Upper lobe of left lung (tissue), 6 donors: ENCODE measurements around the gene PLA2G4B. TPM values are rescaled to one million over a fixed set of nuclear protein-coding genes. Genes with fewer than 3 reads are reported as not detected.

Source experiments
- ATAC-seq, 2 donors: fragments of 200-7000 bp; cut with Tn5 transposase; one replicate each; pipeline ENCODE4 v1.9.1; 2022; ENCODE audit warnings: mild to moderate bottlenecking in 2 of 2, moderate library complexity in 2 of 2; ENCODE audit not compliant: low FRiP score in 2 of 2
- DNase-seq, 2 donors: peaks; one replicate each; pipeline ENCODE4 v3.0.0-alpha.2; 2019 to 2020
- H3K27ac ChIP-seq, 4 donors: fragments of 200-600 bp; sonication (generic); one replicate each; pipeline ENCODE4 v1.5.1; 2016 to 2019
- H3K27me3 ChIP-seq, 4 donors: fragments of 200-600 bp; sonication (generic); one replicate each; pipeline ENCODE4 v1.5.1; 2017 to 2019
- H3K36me3 ChIP-seq, 4 donors: fragments of 200-600 bp; sonication (generic); one replicate each; pipeline ENCODE4 v1.5.1; 2016 to 2019
- H3K4me1 ChIP-seq, 4 donors: fragments of 200-600 bp; sonication (generic); one replicate each; pipeline ENCODE4 v1.5.1; 2018 to 2019
- H3K4me3 ChIP-seq, 4 donors: fragments of 200-600 bp; sonication (generic); one replicate each; pipeline ENCODE4 v1.5.1; 2017 to 2019; ENCODE audit warnings: mild to moderate bottlenecking in 2 of 4, moderate library complexity in 1 of 4
- H3K9me3 ChIP-seq, 4 donors: fragments of 200-600 bp; sonication (generic); one replicate each; pipeline ENCODE4 v1.5.1; 2018 to 2019
- EP300 ChIP-seq, 4 donors: sonication (generic); formaldehyde crosslinking; IDR thresholded peaks; one replicate each; pipeline ENCODE4 v1.5.1; 2017; ENCODE audit warnings: antibody characterized with exemption in 4 of 4, control low read depth in 2 of 4
- POLR2A ChIP-seq, 4 donors: fragments of 450-650 bp; IDR thresholded peaks; one replicate each; pipeline ENCODE4 v1.5.1; 2016 to 2017; ENCODE audit warnings: antibody characterized with exemption in 4 of 4, mild to moderate bottlenecking in 2 of 4
- POLR2AphosphoS5 ChIP-seq, 2 donors: sonication (generic); formaldehyde crosslinking; IDR thresholded peaks; one replicate each; pipeline ENCODE4 v1.5.1; 2017; ENCODE audit warnings: antibody characterized with exemption in 2 of 2
- WGBS, 2 donors: methylation state at CpG; one replicate each; pipeline ENCODE4 v1.1.5; 2017 to 2018; 5-methylcytosine and 5-hydroxymethylcytosine counted together
- total RNA-seq, 6 donors: library from RNA; depleted of rRNA in 4 of 6; stranded (reverse); fragments of >200 nt in 4 of 6; gene quantifications; one replicate each; pipeline versions ENCODE4 v1.1.0 to v1.2.1, GENCODE V29; 2016 to 2021
- TF ChIP-seq, protein P1 (sequence below), 6 experiments: fragments of 450-650 bp in 4 of 6; fragments of 200-600 bp in 2 of 6; sonication (generic) in 2 of 6; IDR thresholded peaks; one replicate each; pipeline ENCODE4 v1.5.1; 2016 to 2019; ENCODE audit warnings: antibody characterized with exemption in 6 of 6
- donor health status: DM: no; HTN: no; CAD: no; lungs with moderate emphysema.
- donor health status: DM: no; HTN: yes; CAD: no; lungs with severe emphysema.

The PLA2G4B gene, protein sequence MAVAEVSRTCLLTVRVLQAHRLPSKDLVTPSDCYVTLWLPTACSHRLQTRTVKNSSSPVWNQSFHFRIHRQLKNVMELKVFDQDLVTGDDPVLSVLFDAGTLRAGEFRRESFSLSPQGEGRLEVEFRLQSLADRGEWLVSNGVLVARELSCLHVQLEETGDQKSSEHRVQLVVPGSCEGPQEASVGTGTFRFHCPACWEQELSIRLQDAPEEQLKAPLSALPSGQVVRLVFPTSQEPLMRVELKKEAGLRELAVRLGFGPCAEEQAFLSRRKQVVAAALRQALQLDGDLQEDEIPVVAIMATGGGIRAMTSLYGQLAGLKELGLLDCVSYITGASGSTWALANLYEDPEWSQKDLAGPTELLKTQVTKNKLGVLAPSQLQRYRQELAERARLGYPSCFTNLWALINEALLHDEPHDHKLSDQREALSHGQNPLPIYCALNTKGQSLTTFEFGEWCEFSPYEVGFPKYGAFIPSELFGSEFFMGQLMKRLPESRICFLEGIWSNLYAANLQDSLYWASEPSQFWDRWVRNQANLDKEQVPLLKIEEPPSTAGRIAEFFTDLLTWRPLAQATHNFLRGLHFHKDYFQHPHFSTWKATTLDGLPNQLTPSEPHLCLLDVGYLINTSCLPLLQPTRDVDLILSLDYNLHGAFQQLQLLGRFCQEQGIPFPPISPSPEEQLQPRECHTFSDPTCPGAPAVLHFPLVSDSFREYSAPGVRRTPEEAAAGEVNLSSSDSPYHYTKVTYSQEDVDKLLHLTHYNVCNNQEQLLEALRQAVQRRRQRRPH
- total RNA-seq: 10 to 100 TPM in 4 of 6 donors, 1 to 10 TPM in 2; 4.7 to 71.2 (median 14.4) TPM

DNA sequence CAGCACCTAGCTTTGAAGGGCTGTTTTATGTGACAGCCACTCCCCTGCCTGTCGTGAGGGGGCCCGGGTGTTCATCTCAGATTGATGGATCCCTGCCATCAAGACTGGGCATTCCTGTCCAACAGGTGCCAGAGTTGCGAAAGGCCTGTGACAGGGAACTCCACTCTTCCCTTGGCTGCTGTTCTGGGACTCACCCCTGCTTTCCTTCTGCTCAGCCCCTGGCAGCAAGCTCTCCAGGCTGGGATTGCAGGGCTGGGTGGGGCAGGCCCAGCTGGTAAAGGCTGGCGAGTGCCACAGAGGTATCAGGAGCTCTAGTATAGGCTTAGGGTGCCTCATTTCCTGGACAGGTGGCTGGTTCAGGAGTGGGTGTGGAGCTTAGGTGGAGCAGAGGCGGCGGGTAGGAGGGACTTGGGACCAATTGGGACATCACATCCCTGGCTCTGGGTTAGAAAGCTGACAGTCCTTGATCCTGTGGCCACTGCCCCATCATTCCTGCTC is at the start of gene PLA2G4B:
Gene PLA2G4B, plus strand, starts transcription at position 448 of the 498 bp plus-strand sequence. CDS start 67 bp downstream, outside the sequence.
- Histone ChIP-seq H3K36me3 (peaks cover 0 to 42% (median 23%) of the 10 kb centered on the region in 4 donors), H3K4me3 (no peak within 1 kb of the TSS), H3K27me3 (no peaks in the 10 kb centered on the region), H3K9me3 (no peaks in the 10 kb centered on the region), H3K27ac (peak within 1 kb of the TSS; percentile 66 to 87 (median 74)), H3K4me1 (peaks cover 0 to 37% (median 17%) of the 10 kb centered on the region in 4 donors)
- peak; percentile 68 to 73 for TF ChIP-seq POLR2AphosphoS5 (IDR thresholded peaks at IDR 0.05)
- TF ChIP-seq EP300 (IDR thresholded peaks at IDR 0.05): peak in 2 of 4 donors; percentile 20 to 86
- TF ChIP-seq, protein P1, sequence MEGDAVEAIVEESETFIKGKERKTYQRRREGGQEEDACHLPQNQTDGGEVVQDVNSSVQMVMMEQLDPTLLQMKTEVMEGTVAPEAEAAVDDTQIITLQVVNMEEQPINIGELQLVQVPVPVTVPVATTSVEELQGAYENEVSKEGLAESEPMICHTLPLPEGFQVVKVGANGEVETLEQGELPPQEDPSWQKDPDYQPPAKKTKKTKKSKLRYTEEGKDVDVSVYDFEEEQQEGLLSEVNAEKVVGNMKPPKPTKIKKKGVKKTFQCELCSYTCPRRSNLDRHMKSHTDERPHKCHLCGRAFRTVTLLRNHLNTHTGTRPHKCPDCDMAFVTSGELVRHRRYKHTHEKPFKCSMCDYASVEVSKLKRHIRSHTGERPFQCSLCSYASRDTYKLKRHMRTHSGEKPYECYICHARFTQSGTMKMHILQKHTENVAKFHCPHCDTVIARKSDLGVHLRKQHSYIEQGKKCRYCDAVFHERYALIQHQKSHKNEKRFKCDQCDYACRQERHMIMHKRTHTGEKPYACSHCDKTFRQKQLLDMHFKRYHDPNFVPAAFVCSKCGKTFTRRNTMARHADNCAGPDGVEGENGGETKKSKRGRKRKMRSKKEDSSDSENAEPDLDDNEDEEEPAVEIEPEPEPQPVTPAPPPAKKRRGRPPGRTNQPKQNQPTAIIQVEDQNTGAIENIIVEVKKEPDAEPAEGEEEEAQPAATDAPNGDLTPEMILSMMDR (IDR thresholded peaks at IDR 0.05): peak in 1 of 6 experiments; percentile 19
- TF ChIP-seq POLR2A (IDR thresholded peaks at IDR 0.05): no peak
- ATAC-seq (peak; percentile 54 to 88), DNase-seq (peak; percentile 82 to 95)
- WGBS, 2 donors: 70 to 83% methylated on average over 1 to 6 of the region's 6 CpGs

DNA sequence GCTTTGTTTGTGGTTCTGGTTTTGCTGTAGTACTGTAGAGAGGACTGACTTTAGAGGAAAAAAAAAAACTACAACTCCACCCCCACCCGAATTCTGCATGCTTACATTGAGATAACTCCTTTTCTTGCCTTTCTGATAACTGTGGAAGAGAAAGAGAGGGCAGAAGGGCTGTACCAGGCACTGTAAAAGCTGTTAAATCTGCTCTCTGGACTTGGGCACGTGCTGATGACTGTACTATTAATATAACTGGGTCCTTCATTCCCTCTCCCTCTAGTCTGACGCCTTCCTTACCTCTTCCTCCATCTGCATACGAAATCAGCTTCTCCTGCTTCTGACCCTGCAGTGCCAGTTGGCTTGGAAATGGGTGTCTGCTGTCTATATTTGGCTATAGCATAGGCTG is 49.4 kb upstream of the PLA2G4B start:
- Histone ChIP-seq H3K27ac (peak overlapping the region in 1 of 4 donors; percentile 81), H3K27me3 (no peaks in the 10 kb centered on the region), H3K4me1 (peaks cover 15 to 27% (median 24%) of the 10 kb centered on the region in 4 donors), H3K4me3 (no peak overlapping the region), H3K9me3 (no peaks in the 10 kb centered on the region), H3K36me3 (no peaks in the 10 kb centered on the region)
- 77% methylated on average over 4 of the region's 4 CpGs for whole genome bisulfite sequencing, 2 donors
- TF ChIP-seq POLR2AphosphoS5 (IDR thresholded peaks at IDR 0.05) (no peak), POLR2A (IDR thresholded peaks at IDR 0.05) (no peak), EP300 (IDR thresholded peaks at IDR 0.05) (no peak)
- TF ChIP-seq, protein P1 (IDR thresholded peaks at IDR 0.05): no peak
- ATAC-seq: no peak
- DNase-seq: no peak

DNA sequence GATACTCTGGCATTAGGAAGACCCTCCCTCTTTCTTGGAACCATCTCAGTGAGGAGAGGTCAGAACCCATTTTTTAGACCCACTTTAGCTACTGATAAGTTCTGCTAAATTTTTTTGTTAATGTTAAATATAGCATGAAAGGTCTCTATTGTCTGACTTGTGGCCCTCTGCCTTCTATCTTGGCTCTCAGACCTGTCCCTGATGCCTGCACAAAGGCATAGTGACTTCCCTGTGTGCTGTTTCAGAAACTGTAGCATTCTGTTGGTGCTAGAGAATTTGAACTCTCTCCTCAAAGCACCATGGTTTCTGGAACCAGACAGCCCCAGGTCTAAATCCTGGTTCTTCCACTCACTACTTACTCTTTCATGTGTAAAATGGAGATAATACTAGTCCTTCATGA is 49.0 kb upstream of the PLA2G4B start:
- H3K36me3 ChIP-seq: no peaks in the 10 kb centered on the region
- H3K4me3 ChIP-seq: no peak overlapping the region
- DNase-seq (no peak), ATAC-seq (no peak)
- no peaks in the 10 kb centered on the region for H3K9me3 ChIP-seq
- peaks cover 15 to 27% (median 24%) of the 10 kb centered on the region in 4 donors for H3K4me1 ChIP-seq
- H3K27me3 ChIP-seq: no peaks in the 10 kb centered on the region
- TF ChIP-seq POLR2AphosphoS5 (IDR thresholded peaks at IDR 0.05) (no peak), EP300 (IDR thresholded peaks at IDR 0.05) (no peak), POLR2A (IDR thresholded peaks at IDR 0.05) (no peak)
- TF ChIP-seq, protein P1 (IDR thresholded peaks at IDR 0.05): no peak
- H3K27ac ChIP-seq: peak overlapping the region in 1 of 4 donors; percentile 81

DNA sequence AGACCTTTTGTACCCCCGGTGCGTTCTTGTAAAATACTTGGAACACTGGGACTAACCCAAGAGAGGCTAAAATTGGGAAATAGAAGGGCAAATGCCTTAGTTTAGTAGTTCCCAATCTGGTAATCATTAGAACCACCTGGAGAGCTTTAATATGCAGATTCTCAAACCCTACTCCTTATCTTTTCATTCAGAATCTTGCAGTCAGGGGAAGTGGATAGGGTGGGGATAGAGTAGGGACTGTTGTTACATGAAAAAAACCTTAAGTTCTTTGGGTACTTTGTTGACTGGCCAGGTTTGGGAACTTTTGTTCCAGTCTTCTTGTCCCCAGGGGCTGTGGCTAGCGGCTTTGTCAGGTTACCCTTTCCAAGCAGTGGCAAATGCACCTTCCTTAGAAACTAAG is 48.5 kb upstream of the PLA2G4B start:
- no peak for TF ChIP-seq POLR2AphosphoS5 (IDR thresholded peaks at IDR 0.05)
- TF ChIP-seq, protein P1 (IDR thresholded peaks at IDR 0.05): no peak
- TF ChIP-seq EP300 (IDR thresholded peaks at IDR 0.05): no peak
- TF ChIP-seq POLR2A (IDR thresholded peaks at IDR 0.05): no peak
- no peak overlapping the region for H3K4me3 ChIP-seq
- no peak for ATAC-seq
- H3K27ac ChIP-seq: peak overlapping the region in 1 of 4 donors; percentile 81
- 83 to 95% methylated on average over 3 of the region's 3 CpGs for WGBS, 2 donors
- H3K27me3 ChIP-seq: no peaks in the 10 kb centered on the region
- H3K4me1 ChIP-seq: peaks cover 15 to 27% (median 24%) of the 10 kb centered on the region in 4 donors
- no peak for DNase-seq
- no peaks in the 10 kb centered on the region for H3K36me3 ChIP-seq
- H3K9me3 ChIP-seq: no peaks in the 10 kb centered on the region
